Caco-2 (cell line): ENCODE results near the gene NBPF1. TPM values are rescaled to one million over a fixed set of nuclear protein-coding genes. Genes with fewer than 3 reads are reported as not detected.
A peak's percentile ranks its signal among the peaks of the same experiment; 100 is the strongest.
"Not testable (repeated sequence)": the region's sequence is repeated elsewhere in the genome, so short reads cannot be mapped to it uniquely, and the experiment has no call there.

Experiments
- BruUV-seq: library from RNA; stranded (reverse); fragments of 400-500 nt; replicated peaks from 2 replicates; lab custom pipeline; 2021; lab: Mats Ljungman, UMichigan
- CTCF ChIA-PET: fragments of 300-600 bp; sonication (Branson Sonifier 250); formaldehyde crosslinking; loops from one replicate; lab custom pipeline; 2022; ENCODE audit warnings: antibody characterized with exemption; lab: Charles Lee
- POLR2A ChIA-PET: fragments of 300-600 bp; sonication (Branson Sonifier 250); formaldehyde crosslinking; loops from one replicate; lab custom pipeline; 2022; ENCODE audit warnings: antibody characterized with exemption; lab: Charles Lee
- DNase-seq, 2 experiments: peaks; one replicate each; pipeline versions ENCODE4 v3.0.0 to v3.0.0-alpha.2; 2020 to 2022
- H3K27me3 ChIP-seq: replicated peaks from 2 replicates; pipeline ENCODE4 v1.6.0; 2011; ENCODE audit warnings: low read length; ENCODE audit not compliant: control insufficient read depth, insufficient read depth
- H3K36me3 ChIP-seq: 2 replicates; pipeline ENCODE4 v1.5.1; 2011; ENCODE audit warnings: low read length; ENCODE audit not compliant: control insufficient read depth, insufficient read depth
- H3K4me1 ChIP-seq: fragments of 250-450 bp; sonication (Bioruptor Pico); 2 replicates; pipeline ENCODE4 v1.5.1; 2020; ENCODE audit warnings: mild to moderate bottlenecking
- H3K4me3 ChIP-seq: 2 replicates; pipeline ENCODE4 v1.5.1; 2011; ENCODE audit warnings: low read depth, mild to moderate bottlenecking, control low read depth, low read length
- H3K9me3 ChIP-seq: fragments of 250-450 bp; sonication (Bioruptor Pico); 2 replicates; pipeline ENCODE4 v1.5.1; 2020; ENCODE audit warnings: mild to moderate bottlenecking, moderate library complexity
- H3K27ac Mint-ChIP-seq: one replicate; pipeline ENCODE4 v1.8.0; 2022; ENCODE audit warnings: mixed read lengths; ENCODE audit not compliant: unreplicated experiment
- H3K27me3 Mint-ChIP-seq: one replicate; pipeline ENCODE4 v1.8.0; 2022; ENCODE audit warnings: mixed read lengths; ENCODE audit not compliant: insufficient read depth, unreplicated experiment
- H3K36me3 Mint-ChIP-seq: one replicate; pipeline ENCODE4 v1.8.0; 2022; ENCODE audit warnings: mild to moderate bottlenecking, mixed read lengths; ENCODE audit not compliant: insufficient read depth, unreplicated experiment
- H3K4me1 Mint-ChIP-seq: one replicate; pipeline ENCODE4 v1.8.0; 2022; ENCODE audit warnings: low read depth, mixed read lengths; ENCODE audit not compliant: unreplicated experiment
- H3K4me3 Mint-ChIP-seq: one replicate; pipeline ENCODE4 v1.8.0; 2022; ENCODE audit warnings: mild to moderate bottlenecking, moderate library complexity, mixed read lengths; ENCODE audit not compliant: unreplicated experiment
- H3K9me3 Mint-ChIP-seq: one replicate; pipeline ENCODE4 v1.8.0; 2022; ENCODE audit warnings: mixed read lengths; ENCODE audit not compliant: unreplicated experiment
- intact Hi-C: fragments of 100-400 bp; cut with micrococcal nuclease; formaldehyde crosslinking; loops from one replicate; pipeline ENCODE4 v1.10.0; 2022; ENCODE audit not compliant: unreplicated experiment
- total RNA-seq: library from RNA; stranded (reverse); gene quantifications from 2 replicates; pipeline ENCODE4 v1.2.3, GENCODE V29; 2022

NBPF1 gene
- total RNA-seq, 1 experiment from 2014 or later, result 59.3 TPM

- H3K9me3 Mint-ChIP-seq, H3K4me3 ChIP-seq, H3K4me1 ChIP-seq, H3K36me3 ChIP-seq, H3K4me1 Mint-ChIP-seq, H3K4me3 Mint-ChIP-seq, H3K9me3 ChIP-seq, intact Hi-C loops, POLR2A ChIA-PET, H3K36me3 Mint-ChIP-seq, H3K27ac Mint-ChIP-seq, CTCF ChIA-PET, BruUV-seq, H3K27me3 Mint-ChIP-seq, H3K27me3 ChIP-seq, DNase-seq: not testable (repeated sequence)
Measured at GRCh38 chr1:16547502-16548241, 65.7 kb downstream of the NBPF1 start.

- H3K4me1 Mint-ChIP-seq, H3K9me3 Mint-ChIP-seq, H3K27me3 Mint-ChIP-seq, POLR2A ChIA-PET, H3K36me3 ChIP-seq, intact Hi-C loops, H3K9me3 ChIP-seq, H3K4me3 ChIP-seq, CTCF ChIA-PET, H3K36me3 Mint-ChIP-seq, H3K4me1 ChIP-seq, H3K27me3 ChIP-seq: not testable (repeated sequence)
- Mint-ChIP-seq H3K27ac (peak overlapping the region; percentile 74), H3K4me3 (peak overlapping the region; percentile 43)
- BruUV-seq, result TSS peak; percentile 100
- peak; percentile 40 to 55 for DNase-seq
Measured at GRCh38 chr1:16545682-16546095, 67.7 kb downstream of the NBPF1 start.

- H3K4me1 ChIP-seq, H3K36me3 Mint-ChIP-seq, BruUV-seq, CTCF ChIA-PET, H3K36me3 ChIP-seq, DNase-seq, H3K4me1 Mint-ChIP-seq, H3K9me3 Mint-ChIP-seq, H3K27me3 Mint-ChIP-seq, H3K4me3 ChIP-seq, H3K4me3 Mint-ChIP-seq, intact Hi-C loops, POLR2A ChIA-PET, H3K9me3 ChIP-seq, H3K27ac Mint-ChIP-seq, H3K27me3 ChIP-seq: not testable (repeated sequence)
Measured at GRCh38 chr1:16540421-16540893, 72.9 kb downstream of the NBPF1 start.

GRCh38 chr1:16537528-16537927 lies 75.8 kb downstream of the NBPF1 start:
- H3K4me3 ChIP-seq, H3K27me3 ChIP-seq, H3K9me3 ChIP-seq, CTCF ChIA-PET, H3K36me3 Mint-ChIP-seq, H3K4me3 Mint-ChIP-seq, BruUV-seq, DNase-seq, H3K4me1 ChIP-seq, POLR2A ChIA-PET, H3K27ac Mint-ChIP-seq, H3K9me3 Mint-ChIP-seq, H3K27me3 Mint-ChIP-seq, H3K36me3 ChIP-seq, intact Hi-C loops, H3K4me1 Mint-ChIP-seq: not testable (repeated sequence)

GRCh38 chr1:16536796-16537195 lies 76.6 kb downstream of the NBPF1 start:
- H3K4me1 Mint-ChIP-seq, H3K9me3 Mint-ChIP-seq, H3K27ac Mint-ChIP-seq, H3K36me3 ChIP-seq, H3K4me1 ChIP-seq, H3K4me3 ChIP-seq, H3K4me3 Mint-ChIP-seq, DNase-seq, CTCF ChIA-PET, intact Hi-C loops, H3K27me3 Mint-ChIP-seq, H3K9me3 ChIP-seq, H3K27me3 ChIP-seq, BruUV-seq, H3K36me3 Mint-ChIP-seq, POLR2A ChIA-PET: not testable (repeated sequence)

GRCh38 chr1:16535898-16536297 lies 77.5 kb downstream of the NBPF1 start:
- H3K4me3 Mint-ChIP-seq, DNase-seq, H3K27ac Mint-ChIP-seq, H3K27me3 ChIP-seq, CTCF ChIA-PET, H3K36me3 ChIP-seq, BruUV-seq, H3K4me3 ChIP-seq, H3K9me3 ChIP-seq, POLR2A ChIA-PET, H3K9me3 Mint-ChIP-seq, H3K4me1 ChIP-seq, H3K36me3 Mint-ChIP-seq, intact Hi-C loops, H3K4me1 Mint-ChIP-seq, H3K27me3 Mint-ChIP-seq: not testable (repeated sequence)

- H3K9me3 Mint-ChIP-seq, intact Hi-C loops, DNase-seq, CTCF ChIA-PET, H3K27ac Mint-ChIP-seq, BruUV-seq, H3K27me3 ChIP-seq, POLR2A ChIA-PET, H3K36me3 Mint-ChIP-seq, H3K4me1 Mint-ChIP-seq, H3K4me1 ChIP-seq, H3K4me3 ChIP-seq, H3K4me3 Mint-ChIP-seq, H3K9me3 ChIP-seq, H3K27me3 Mint-ChIP-seq, H3K36me3 ChIP-seq: not testable (repeated sequence)
Measured at GRCh38 chr1:16535487-16535886, 77.9 kb downstream of the NBPF1 start.
